ENCODE data around the gene WHRN.

DNA sequence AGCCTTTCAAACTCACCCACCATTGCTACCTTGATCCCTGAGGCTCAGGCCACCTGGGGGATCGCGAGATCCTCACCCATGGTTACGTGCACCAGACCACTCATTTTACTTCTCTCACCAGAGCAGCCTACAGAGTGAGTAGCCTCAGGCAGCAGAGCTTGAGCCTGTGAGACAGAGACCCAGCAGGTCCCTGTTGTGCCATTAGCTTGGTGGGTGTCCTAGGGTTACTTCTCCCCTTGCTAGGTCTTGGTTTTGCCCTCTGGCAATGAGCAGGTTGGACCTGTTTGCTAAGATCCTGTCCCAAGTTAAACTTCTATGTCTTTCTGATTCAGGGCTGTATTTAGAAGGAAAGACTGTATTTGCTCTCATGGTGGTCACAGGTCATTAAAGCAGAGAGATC, 21.8 kb downstream of the WHRN start:
- no peak for TF ChIP-seq TAF1 (IDR thresholded peaks at IDR 0.05; ENCODE audit: borderline replicate concordance, low read depth, low read length)
- TF ChIP-seq POLR2A (IDR thresholded peaks at IDR 0.05; ENCODE audit: low read depth, low read length) = no peak

Measured in GM12892 (cell line).